Activated CD4-positive, CD25-positive, alpha-beta regulatory T cell treated with anti-CD3 and anti-CD28 coated beads, Interleukin-2, amount 50 U/mL, for 24 hours (primary cell): ENCODE data around the gene SLC27A4.
A peak's percentile ranks its signal among the peaks of the same experiment; 100 is the strongest.

Experiments used
- ATAC-seq, 2 donors: fragments of 150-1000 bp; cut with Tn5 transposase; one replicate each; pipeline ENCODE4 v1.10.0; 2021; ENCODE audit warnings: mild to moderate bottlenecking in 1 of 2, moderate library complexity in 1 of 2

The SLC27A4 gene

DNA sequence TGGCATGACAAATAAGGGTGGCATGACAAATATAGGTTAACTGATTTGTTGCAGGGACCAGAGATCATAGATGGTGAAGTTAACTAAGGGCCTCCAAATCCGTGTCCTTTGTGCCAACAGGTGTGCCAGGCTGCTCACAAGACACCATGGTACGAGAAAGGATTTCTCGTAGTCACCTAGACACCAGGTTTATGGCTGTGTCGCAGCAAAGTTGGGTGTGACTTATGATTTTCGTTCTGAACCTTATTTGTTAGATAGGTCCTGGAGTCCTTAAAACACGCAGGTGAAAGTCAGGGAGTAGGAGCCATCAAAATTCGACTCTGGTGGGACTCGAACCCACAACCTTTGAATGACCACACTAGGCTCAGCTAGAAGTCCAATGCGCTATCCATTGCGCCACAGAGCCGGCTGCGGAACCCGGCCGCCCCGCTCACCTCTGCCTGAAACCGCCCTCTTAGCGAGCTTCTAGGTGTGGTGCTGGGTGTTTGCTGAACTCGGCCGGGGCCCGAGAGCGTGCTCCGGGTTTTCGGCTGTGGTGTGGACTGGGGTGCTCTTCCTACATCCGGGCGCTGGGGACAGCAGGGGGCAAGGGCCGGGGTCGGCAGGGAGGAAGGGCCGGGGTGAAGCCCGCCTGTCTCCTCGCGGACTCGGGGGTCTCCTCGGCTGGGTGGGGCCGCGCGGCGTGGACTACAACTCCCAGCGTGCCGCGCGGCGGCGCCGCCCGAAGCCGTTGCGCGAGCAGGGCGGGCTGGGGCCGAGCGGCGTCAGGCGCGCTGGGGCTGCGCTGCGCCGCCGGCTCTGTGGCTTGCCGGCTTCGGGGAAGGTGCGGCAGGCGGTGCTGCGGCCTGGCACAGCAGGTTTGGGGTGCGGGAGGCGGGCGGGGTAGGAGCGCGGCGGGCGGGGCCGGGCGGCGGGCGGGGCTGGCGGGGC is at the start of gene SLC27A4:
Gene SLC27A4 (plus strand): TSS at position 767 of the 930 bp plus-strand sequence. CDS start 2,606 bp downstream, outside the sequence.
- peak; percentile 94 for ATAC-seq

DNA sequence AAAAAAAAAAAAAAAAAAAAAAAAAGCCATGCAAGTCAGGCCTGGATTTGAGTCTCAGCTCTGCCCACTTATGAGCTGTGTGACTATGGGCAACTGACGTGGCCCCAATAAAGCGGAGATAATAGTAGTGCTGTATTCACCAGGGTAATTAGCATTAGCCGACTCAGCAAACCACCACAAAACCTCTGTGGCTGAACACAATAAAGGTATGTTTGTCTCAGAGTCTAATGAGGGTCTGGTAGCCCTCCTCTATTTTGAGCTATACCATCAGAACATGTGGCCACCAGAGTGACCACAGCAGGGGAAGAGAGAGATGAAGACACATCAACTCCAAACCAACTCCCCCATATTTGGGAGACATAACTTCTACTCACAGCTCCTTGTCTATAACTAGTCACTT is 48.3 kb upstream of the SLC27A4 start:
- ATAC-seq = no peak

DNA sequence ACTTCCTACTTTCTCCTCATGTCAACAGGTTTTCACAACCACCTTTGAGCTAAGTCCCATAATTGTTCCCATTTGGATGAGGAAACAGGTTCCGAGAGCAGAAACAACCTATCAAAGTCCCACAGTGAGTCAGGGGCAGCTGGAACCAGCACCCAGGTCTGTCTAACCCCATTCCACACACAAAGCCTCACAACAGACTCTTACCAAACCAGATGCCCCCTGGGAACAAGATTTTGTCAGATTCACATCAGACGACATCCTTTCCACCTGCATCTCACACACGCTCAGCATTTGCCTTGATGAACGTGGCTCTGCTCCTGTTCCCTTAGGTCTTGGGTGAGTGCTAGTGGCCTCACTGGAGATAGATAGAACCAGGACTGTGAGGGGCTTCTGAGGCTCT is 47.2 kb upstream of the SLC27A4 start:
- ATAC-seq = no peak

DNA sequence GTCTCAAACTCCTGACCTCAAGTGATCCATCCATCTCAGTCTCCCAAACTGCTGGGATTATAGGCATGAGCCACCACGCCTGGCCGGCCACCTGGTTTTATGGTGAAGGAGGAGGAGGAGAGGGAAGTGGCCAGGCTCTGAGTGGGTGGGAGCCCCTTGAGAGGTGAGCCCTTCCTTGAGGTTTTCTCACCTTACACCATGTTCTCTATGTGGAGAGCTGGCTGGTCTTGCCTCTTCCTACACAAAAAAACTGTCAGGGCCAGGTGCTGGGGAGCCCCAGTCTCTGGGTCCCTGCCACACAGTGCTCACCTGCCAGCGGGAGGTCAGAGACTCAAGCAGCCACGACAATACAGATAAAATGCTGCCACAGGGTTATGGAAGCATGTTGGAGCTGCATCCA is 46.2 kb upstream of the SLC27A4 start:
- ATAC-seq = no peak

DNA sequence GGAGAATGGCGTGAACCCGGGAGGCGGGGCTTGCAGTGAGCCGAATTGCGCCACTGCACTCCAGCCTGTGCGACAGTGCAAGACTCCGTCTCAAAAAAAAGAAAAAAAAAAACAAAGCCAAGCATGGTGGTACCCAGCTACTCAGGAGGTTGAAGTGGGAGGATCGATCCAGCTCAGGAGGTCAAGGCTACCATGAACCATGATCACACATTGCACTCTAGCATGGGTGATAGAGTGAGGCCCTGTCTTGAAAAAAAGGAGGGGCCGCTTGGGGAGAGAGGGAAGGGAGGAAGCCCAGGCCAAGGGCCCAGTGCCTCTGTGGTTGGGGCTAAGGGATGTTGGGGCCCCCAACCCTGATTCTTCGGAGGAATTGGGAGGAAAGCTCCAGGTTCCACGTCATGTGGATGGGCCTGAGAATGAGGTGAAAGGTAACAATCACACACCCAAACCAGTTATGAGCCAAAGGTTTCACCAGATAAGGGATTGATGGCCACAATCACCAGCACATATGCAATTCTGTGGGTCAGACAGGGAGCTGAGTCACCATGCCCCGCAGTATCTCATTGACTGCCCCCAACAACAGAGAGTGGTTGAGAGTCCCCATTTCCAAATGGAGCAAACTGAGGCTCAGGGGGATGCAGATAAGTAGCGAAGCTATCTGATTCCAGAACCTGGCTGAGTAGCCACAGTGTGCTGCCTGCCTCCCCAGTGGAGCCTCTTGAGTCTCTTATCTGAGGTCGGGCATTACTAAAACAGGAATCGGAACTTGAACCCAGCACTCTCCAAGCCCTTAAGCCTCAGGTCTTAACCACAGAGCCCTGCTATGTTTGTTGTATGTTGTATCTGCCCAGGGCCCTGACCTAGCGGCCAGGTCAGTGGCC is 43.7 kb upstream of the SLC27A4 start:
- ATAC-seq = no peak

DNA sequence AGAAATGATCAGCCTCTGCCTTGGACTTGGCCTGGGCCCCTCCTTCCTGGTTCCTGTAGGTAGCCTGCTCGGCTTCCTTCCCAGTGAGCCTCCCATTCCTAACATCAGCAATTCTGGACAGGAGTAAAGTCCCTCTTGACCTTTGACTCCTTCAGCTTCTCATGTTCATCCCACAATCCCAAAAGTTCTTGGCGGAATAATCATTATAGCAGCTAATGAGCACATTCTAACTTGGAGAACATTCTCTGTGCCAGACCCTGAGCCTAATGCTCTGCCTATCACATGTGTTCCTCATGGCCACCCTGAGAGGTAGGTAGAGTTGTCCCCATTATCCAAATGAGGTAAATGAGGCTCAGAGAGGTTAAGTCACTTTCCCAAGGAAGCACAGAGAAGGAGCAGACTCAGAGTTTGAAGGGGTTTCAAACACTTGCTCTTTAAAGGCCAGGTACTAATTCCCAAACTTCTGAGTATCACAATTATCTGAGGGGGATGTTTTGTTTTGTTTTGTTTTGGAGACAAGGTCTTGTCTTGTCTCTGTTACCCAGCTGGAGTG is 43.0 kb upstream of the SLC27A4 start:
- ATAC-seq = no peak

DNA sequence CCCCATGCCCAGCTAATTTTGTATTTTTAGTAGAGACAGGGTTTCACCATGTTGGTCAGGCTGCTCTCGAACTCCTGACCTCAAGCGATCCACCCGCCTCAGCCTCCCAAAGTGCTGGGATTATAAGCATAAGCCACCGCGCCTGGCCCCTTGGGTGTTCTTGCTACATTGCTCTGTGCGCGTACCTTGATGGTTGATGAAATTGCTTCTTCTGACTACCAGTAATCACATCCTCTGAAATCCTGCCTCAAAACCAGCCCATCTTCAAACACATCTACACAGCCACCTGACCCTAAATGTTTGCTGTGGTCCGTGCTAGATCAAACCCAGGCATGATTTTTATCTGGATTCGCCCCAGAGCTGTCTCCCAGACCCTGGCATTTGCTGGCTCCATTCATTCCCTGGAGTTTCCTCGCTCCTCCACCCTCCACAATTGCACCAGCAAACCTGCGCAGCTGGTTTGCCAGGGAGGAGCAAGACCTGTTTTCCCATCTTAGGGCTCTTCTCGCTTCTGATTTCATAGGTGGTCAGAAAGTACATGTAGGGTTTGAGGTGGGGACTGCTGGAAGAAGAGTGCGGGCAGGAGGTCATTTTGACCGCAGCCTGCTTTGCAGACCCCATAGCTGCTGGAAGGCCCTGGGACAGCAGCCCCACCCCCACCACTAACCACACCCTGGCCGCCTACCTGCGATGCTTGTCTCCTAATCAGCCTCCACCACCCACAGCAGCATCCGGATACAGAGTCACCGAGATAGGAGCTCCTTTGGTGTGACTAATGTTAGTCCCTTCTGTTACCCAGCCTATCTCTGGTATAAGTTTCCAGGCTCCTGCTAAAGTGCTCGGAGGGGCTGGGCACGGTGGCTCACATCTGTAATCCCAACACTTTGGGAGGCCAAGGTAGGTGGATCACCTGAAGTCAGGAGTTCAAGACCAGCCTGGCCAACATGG is 41.5 kb upstream of the SLC27A4 start:
- no peak for ATAC-seq

DNA sequence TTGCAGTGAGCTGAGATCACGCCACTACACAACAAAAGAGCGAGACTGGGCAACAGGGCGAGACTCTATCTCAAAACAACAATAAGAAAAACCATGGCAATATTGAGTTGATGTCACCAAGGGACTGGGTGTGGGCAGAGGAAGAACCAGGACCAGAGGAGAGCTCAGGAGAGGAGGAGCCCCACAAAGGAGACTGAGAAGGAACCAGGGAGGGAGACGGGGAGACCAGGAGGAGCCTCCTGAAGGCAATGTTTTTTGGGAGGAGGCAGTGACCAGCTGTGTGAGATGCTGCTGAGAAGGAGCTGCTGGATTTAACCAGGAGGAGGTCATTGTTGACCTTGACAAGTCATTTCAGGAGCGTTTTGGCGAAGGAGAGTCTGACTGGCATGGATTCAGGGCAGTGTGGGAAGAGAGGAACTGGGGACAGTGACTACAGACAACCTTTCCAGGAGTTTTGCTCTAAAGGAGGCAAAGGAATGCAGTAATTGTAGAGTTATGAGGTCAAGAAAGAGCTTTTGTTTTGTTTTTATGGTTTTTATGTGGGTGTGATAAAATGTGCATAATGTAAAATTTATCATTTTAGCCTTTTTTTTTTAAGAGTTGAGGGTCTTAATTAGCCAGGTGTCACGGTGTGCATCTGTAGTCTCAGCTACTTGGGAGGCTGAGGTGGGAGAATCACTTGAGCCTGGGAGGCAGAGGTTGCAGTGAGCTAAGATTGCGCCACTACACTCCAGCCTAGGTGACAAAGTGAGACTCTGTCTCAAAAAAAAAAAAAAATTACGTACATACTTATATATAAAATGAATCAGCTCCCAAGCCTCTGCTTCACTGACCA is 36.0 kb upstream of the SLC27A4 start:
- ATAC-seq = no peak

DNA sequence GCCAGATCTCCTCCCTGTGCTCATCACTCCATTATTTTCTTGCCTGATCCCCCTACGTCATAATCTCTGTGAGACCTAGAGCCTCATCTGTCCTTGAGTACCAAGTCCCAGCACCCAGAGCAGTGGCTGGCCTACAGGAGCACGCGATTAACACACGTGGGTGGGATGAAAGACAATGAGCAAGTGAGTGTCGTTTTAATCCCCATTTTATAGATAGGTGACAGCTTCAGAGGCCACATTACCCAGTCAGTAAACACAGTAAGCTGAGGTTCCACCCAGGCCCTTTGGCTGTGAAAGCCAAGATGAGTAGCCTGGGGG is 35.4 kb upstream of the SLC27A4 start:
- ATAC-seq = no peak

DNA sequence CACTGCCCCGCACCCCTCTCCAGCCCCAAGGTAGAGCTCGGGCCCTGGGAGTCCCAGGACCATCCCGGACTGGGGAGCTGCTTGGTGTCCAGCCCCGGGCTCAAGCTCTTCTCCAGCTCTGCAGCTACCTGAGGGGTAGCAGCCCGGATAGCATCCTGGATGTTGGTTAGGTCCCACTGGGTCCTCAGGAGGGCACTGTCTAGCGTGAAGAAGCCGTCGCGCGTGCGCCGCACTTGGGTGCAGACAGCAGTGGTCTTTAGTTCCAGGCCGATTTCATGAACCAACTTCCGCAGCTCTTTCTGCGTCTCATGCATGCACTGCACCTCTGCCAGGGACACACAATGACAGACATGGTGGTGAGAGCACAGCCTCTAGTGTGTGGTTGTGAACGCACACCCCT is 30.8 kb upstream of the SLC27A4 start:
- no peak for ATAC-seq

DNA sequence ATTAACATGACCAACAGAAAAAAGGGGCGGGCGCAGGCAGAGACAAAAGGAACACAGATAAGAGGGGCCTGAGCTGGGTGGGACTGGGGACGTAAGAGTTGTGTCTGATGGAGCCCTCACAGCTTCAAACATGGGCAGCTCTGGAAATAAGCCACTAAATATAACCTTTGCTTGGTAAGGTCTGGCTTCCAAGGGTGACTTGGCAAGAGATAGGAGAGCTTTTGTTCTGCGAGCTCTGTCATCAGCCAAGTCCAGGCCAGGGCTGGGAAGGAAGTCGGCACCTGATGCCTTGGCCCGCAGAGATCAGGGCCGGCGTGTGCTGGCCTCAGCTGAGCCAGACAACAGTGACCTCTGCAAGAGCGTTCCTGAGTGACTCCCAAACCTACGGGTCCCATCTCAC is 29.9 kb upstream of the SLC27A4 start:
- no peak for ATAC-seq

DNA sequence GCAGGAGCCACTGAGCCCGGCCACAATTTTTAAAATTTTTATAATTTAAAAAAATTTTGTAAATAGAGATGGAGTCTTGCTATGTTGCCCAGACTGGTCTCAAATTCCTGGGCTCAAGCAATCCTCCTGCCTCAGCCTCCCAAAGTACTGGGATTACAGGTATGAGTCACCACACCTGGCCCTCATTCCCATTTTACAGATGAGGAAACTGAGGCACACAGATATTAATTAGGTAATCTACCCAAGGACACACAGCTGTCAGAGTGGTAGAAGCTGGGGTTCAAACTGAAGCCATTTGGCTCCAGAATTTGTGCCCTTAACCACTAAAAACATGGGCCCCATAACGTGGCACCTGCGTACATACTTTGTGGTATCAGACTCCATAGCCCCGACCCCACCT is 25.6 kb upstream of the SLC27A4 start:
- ATAC-seq = no peak

DNA sequence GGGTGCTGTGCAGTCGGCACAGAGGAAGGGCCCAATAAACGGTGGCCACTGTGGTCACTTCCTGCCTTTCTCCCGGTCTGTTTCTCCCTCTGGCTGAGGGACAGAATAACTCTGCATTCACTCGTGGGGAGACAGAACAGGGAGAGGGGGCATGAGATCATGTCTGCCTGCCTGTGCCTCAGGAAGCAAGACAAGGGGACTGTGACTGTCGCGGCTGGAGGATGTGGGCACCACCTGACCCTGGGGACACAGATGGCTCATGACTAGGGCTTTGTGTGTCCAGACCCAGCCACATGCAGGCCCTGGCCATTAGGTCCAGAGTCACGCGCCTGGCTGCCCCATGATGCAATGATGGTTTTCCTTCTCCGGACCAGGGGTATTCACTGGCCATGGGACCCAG is 23.9 kb upstream of the SLC27A4 start:
- ATAC-seq = no peak

DNA sequence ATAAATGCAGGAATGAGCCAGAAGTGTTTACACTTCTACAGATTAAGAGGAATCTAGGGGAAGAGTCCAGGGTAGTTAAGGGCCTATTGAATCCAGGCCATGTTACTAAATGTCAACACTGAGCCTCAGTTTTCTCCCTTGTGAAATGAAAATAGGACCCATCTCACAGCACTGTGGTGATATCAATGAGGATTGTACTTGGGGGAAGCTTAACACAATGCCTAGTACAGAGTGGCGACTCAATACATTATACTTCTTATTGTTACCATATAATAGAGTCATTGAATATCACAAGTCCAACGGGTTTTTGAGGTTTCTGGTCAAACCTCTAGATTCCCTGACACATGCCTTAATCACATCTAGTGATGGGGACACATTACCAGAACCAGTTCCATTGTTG is 22.7 kb upstream of the SLC27A4 start:
- ATAC-seq = no peak

DNA sequence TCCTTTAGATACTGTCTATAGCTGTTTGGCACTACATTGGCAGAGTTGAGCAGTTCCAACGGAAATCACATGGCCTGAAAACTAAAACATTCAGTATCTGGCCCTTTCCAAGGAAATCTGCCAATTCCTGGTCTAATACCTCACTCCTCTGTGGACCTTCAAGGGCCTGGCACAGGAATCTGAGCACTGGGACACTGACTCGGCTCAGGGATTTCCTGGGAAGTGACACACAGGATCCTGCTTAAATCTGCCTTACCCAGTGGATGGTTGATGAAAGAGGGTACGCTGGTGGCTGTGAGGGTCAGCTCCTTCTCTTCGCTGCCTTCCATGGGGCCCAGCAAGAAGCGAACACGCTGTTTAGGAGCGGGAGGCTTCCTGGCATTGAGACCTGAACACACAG is 19.0 kb upstream of the SLC27A4 start:
- no peak for ATAC-seq

DNA sequence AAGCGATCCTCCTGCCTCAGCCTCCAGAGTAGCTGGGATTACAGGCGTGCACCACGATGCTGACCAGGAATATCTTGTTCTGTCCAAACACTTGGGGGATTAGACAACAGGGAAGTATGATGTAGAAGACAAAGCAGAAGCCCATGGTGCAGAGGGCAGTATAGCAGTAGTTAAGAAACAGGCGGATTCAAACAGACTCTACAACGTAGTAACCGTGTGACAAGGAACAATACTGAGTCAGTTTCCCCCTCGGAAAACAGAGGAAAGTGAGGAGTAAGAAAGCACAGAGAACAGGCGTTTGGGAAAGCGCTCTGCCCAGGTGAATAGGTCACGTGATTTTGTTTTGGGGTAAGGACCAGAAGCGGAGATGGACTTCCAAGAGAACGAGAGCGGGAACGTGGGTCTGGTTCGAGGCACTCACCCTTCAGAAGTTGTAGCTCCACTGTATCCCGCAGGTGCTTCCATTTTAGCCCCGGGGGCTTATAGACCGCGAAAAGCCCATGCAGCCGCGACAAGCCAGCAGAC is 18.4 kb upstream of the SLC27A4 start:
- peak in 1 of 2 donors; percentile 1 for ATAC-seq

DNA sequence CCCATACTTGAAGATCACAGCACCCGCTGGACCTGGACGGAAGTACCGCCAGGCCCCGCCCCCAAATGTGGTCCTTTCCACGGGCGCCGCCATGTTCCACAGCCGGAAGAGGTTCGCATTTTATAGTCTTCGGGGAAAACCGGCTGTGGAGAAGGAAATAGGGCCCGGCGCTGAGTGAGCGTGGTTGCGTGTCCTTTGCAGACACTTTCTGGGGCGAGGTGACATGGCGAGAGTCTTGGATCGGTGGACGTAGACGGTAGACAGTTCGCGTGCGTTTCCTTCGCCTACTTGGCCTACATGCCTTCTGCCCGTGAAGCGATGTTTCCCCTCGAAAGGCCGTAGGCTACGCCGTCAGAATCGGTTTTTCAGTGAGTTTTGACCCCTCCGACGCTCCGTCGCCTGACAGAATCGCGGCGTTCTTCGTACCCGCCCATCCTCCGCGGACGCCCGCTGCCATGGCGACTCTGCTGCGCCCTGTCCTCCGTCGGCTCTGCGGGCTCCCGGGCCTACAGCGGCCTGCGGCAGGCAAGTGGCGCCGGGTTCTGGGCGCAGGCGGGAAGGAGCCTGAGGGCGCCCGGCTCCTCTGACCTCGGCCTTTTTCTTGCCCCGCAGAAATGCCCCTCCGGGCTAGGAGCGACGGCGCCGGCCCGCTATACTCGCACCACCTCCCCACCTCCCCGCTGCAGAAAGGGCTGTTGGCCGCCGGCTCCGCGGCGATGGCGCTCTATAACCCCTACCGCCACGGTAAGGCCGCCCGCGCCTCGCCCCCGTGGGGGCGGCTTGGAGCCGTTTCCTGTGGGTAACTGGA is 17.7 kb upstream of the SLC27A4 start, which contains the start of the genes COQ4 and TRUB2:
Gene COQ4 (plus strand): TSS at position 436 of the 808 bp plus-strand sequence. CDS start 20 bp downstream, at position 456.
Gene TRUB2 (minus strand): TSS at position 44 of the 808 bp plus-strand sequence. CDS start 39 bp downstream, at position 5.
- ATAC-seq = peak; percentile 85 to 88

DNA sequence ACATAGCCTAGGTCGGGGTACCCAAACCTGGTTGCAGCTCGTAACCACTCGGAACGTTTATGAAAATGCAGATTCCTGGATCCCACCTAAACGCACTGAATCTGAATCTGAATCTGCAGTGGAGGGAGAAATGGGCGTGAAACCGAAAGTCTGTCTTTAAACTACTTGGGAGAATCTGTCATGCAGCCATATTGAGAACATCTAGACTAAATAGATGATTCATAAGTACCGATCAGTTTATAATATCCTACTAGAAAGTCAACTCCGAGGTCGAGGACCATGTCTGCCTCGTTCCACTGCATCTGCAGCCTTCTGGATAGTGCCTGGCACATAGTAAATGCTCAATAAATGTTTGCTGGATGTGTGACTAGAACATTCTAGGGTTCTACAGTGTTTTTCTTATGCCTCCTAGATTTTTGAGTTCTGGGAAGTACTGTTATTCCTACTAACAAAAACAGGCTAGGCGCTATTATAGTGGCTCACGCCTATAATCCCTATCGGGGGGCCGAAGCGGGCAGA is 17.1 kb upstream of the SLC27A4 start:
- peak; percentile 45 to 48 for ATAC-seq

DNA sequence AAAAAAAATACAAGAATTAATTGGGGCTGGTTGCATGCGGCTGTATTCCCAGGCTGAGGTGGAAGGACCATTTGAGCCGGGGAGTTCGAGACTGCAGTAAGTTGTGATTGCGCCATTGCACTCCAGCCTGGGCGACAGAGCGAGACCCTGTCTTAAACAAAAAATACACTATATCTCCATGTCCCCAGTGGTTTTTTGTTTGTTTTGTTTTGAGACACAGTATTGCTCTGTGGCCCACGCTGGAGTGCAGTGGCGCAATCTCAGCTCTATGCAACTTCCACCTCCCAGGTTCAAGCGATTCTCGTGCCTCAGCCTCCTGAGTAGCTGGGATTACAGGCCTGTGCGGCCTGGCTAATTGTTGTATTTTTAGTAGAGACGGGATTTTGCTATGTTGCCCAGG is 16.5 kb upstream of the SLC27A4 start:
- no peak for ATAC-seq

DNA sequence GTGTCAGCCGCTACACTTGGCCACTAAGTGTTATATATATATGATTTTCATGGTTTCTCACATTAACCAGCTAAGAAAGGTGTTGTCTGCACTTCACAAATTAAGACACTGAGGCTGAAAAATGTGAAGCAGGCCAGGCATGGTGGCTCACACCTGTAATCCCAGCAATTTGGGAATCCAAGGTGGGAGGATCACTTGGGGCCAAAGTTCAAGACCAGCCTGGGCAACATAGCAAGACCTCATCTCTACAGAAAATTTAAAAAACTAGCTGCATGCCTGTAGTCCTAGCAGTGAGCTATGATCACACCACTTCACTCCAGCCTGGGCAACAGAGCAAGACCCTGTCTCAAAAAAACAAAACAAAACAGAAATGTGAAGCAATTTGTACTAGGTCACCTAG is 15.9 kb upstream of the SLC27A4 start:
- no peak for ATAC-seq
